GM21723 (cell line): Measurements from ENCODE around the gene ATP8B2.

Experiments used
- ATAC-seq: cut with Tn5 transposase; IDR thresholded peaks from one replicate; pipeline ENCODE4 v1.9.1; 2021; ENCODE audit warnings: mild to moderate bottlenecking, moderate library complexity; ENCODE audit not compliant: unreplicated experiment

ATP8B2 gene

GRCh38 chr1:154386643-154387352 lies 61.5 kb downstream of the ATP8B2 start:
- ATAC-seq: no peak

GRCh38 chr1:154391086-154391770 lies 65.9 kb downstream of the ATP8B2 start:
- no peak for ATAC-seq

- no peak for ATAC-seq
Measured at GRCh38 chr1:154398141-154398540, 72.8 kb downstream of the ATP8B2 start.

GRCh38 chr1:154398678-154399077 lies 73.4 kb downstream of the ATP8B2 start:
- ATAC-seq: no peak

- ATAC-seq: no peak
Measured at GRCh38 chr1:154400381-154400801, 75.1 kb downstream of the ATP8B2 start.
